HCT116 (cell line): Measurements from ENCODE around the gene COL23A1. TPM values are rescaled to one million over a fixed set of nuclear protein-coding genes. Genes with fewer than 3 reads are reported as not detected.

ENCODE experiments used
- ATAC-seq: fragments of 200-7000 bp; cut with Tn5 transposase; 2 replicates; pipeline ENCODE4 v1.9.1; 2020; ENCODE audit warnings: mild to moderate bottlenecking, moderate library complexity
- BruUV-seq: library from RNA; stranded (reverse); fragments of 400-500 nt; replicated peaks from 2 replicates; lab custom pipeline; 2021; lab: Mats Ljungman, UMichigan
- CTCF ChIA-PET: fragments of 300-600 bp; sonication (Branson Sonifier 250); formaldehyde crosslinking; loops from one replicate; lab custom pipeline; 2021; ENCODE audit warnings: antibody characterized with exemption; lab: Charles Lee
- POLR2A ChIA-PET: fragments of 300-600, 350-600 bp; sonication (Branson Sonifier 250); formaldehyde crosslinking; loops from one replicate; lab custom pipeline; 2021; ENCODE audit warnings: antibody characterized with exemption; lab: Charles Lee
- RAD21 ChIA-PET, 2 experiments: fragments of 300-600 bp; sonication (Branson Sonifier 250); formaldehyde crosslinking; loops; one replicate each; lab custom pipeline; 2023; ENCODE audit warnings: low total read pairs in 2 of 2; ENCODE audit not compliant: uncharacterized antibody in 2 of 2, unreplicated experiment in 2 of 2, low non-redundant PET in 1 of 2; lab: Charles Lee
- DNase-seq: peaks from one replicate; pipeline ENCODE4 v3.0.0-alpha.2; 2010; ENCODE audit warnings: low read depth, low spot score
- H2AFZ ChIP-seq: fragments of 200-600 bp; shearing (Covaris generic), sonication (generic); 2 replicates; pipeline ENCODE4 v1.6.1; 2017; ENCODE audit warnings: low read depth, mixed run types, mixed read lengths, antibody characterized with exemption, low read length; ENCODE audit not compliant: poor library complexity, severe bottlenecking
- H3K27ac ChIP-seq: 2 replicates; pipeline ENCODE4 v1.5.1; 2012; ENCODE audit warnings: low read depth, low read length
- H3K27me3 ChIP-seq: fragments of 200-600 bp; sonication (generic); 2 replicates; pipeline ENCODE4 v1.6.1; 2016; ENCODE audit warnings: mixed run types, low read length, mixed read lengths; ENCODE audit not compliant: insufficient read depth
- H3K36me3 ChIP-seq, 2 experiments: fragments of 200-500 bp in 1 of 2; fragments of 200-600 bp in 1 of 2; sonication (Bioruptor generic) in 1 of 2; sonication (generic) in 1 of 2; 2 replicates each; pipeline versions ENCODE4 v1.5.1 to v1.6.1; 2014 to 2016; ENCODE audit warnings: low read length in 2 of 2, inconsistent platforms in 1 of 2, mixed read lengths in 1 of 2, mixed run types in 1 of 2; ENCODE audit not compliant: insufficient read depth in 2 of 2, control insufficient read depth in 1 of 2
- H3K4me1 ChIP-seq, 2 experiments: fragments of 200-600 bp in 1 of 2; sonication (generic) in 1 of 2; 2 replicates each; pipeline versions ENCODE4 v1.5.1 to v1.6.1; 2012 to 2017; ENCODE audit warnings: low read length in 2 of 2, inconsistent platforms in 1 of 2, mild to moderate bottlenecking in 1 of 2, mixed read lengths in 1 of 2, mixed run types in 1 of 2, moderate library complexity in 1 of 2; ENCODE audit not compliant: insufficient read depth in 2 of 2, control insufficient read depth in 1 of 2
- H3K4me2 ChIP-seq: fragments of 200-600 bp; sonication (generic); 2 replicates; pipeline ENCODE4 v1.6.1; 2017; ENCODE audit warnings: mixed run types, low read length, mixed read lengths
- H3K4me3 ChIP-seq, 2 experiments: fragments of 200-600 bp in 1 of 2; sonication (generic) in 1 of 2; replicated peaks in 1 of 2; 2 replicates each; pipeline ENCODE4 v1.5.1; 2011 to 2016; ENCODE audit warnings: low read length in 2 of 2, control low read depth in 1 of 2, low read depth in 1 of 2, mild to moderate bottlenecking in 1 of 2, mixed read lengths in 1 of 2, mixed run types in 1 of 2
- H3K79me2 ChIP-seq: fragments of 200-600 bp; sonication (generic); 2 replicates; pipeline ENCODE4 v1.6.1; 2017; ENCODE audit warnings: mild to moderate bottlenecking, mixed run types, low read length, moderate library complexity, mixed read lengths; ENCODE audit not compliant: insufficient read depth
- H3K9ac ChIP-seq: fragments of 200-600 bp; sonication (generic); 2 replicates; pipeline ENCODE4 v1.6.1; 2016; ENCODE audit warnings: low read length, mixed read lengths
- H3K9me2 ChIP-seq: fragments of 200-600 bp; sonication (generic), shearing (Covaris generic); 2 replicates; pipeline ENCODE4 v1.6.1; 2017; ENCODE audit warnings: mixed run types, mild to moderate bottlenecking, moderate library complexity; ENCODE audit not compliant: insufficient read depth
- H3K9me3 ChIP-seq, 2 experiments: fragments of 200-500 bp in 1 of 2; fragments of 200-600 bp in 1 of 2; sonication (Bioruptor generic) in 1 of 2; sonication (generic) in 1 of 2; 2 replicates each; pipeline ENCODE4 v1.6.1; 2014 to 2017; ENCODE audit warnings: low read length in 2 of 2, mixed read lengths in 2 of 2, inconsistent platforms in 1 of 2, low read depth in 1 of 2, mild to moderate bottlenecking in 1 of 2, mixed run types in 1 of 2, moderate library complexity in 1 of 2; ENCODE audit not compliant: control insufficient read depth in 1 of 2, insufficient read depth in 1 of 2
- H4K20me1 ChIP-seq: fragments of 200-600 bp; sonication (generic), shearing (Covaris generic); 2 replicates; pipeline ENCODE4 v1.6.1; 2017; ENCODE audit warnings: mixed run types, mild to moderate bottlenecking, moderate library complexity; ENCODE audit not compliant: insufficient read depth
- CEBPB ChIP-seq: IDR thresholded peaks from 2 replicates; pipeline ENCODE4 v1.6.1; 2012; ENCODE audit warnings: low read depth
- EGR1 ChIP-seq: IDR thresholded peaks from 2 replicates; pipeline ENCODE4 v1.6.1; 2012; ENCODE audit warnings: low read depth
- ELF1 ChIP-seq: IDR thresholded peaks from 2 replicates; pipeline ENCODE4 v1.6.1; 2012; ENCODE audit warnings: low read depth, borderline replicate concordance
- EZH2phosphoT487 ChIP-seq: fragments of 200-600 bp; IDR thresholded peaks from 2 replicates; pipeline ENCODE4 v1.6.1; 2018; ENCODE audit warnings: antibody characterized with exemption, borderline replicate concordance
- FOSL1 ChIP-seq: IDR thresholded peaks from 2 replicates; pipeline ENCODE4 v1.6.1; 2012; ENCODE audit warnings: low read depth
- JUND ChIP-seq: IDR thresholded peaks from 2 replicates; pipeline ENCODE4 v1.6.1; 2012
- POLR2AphosphoS5 ChIP-seq: IDR thresholded peaks from 2 replicates; pipeline ENCODE4 v1.6.1; 2011; ENCODE audit warnings: mild to moderate bottlenecking, low read depth, low read length, moderate library complexity
- RAD21 ChIP-seq: IDR thresholded peaks from 2 replicates; pipeline ENCODE4 v1.6.1; 2012; ENCODE audit warnings: low read depth, mild to moderate bottlenecking
- SP1 ChIP-seq: IDR thresholded peaks from 2 replicates; pipeline ENCODE4 v1.6.1; 2012; ENCODE audit warnings: low read depth
- YY1 ChIP-seq: IDR thresholded peaks from 2 replicates; pipeline ENCODE4 v1.6.1; 2011; ENCODE audit warnings: low read length, low read depth, moderate library complexity, mild to moderate bottlenecking; ENCODE audit not compliant: insufficient replicate concordance; ENCODE audit errors: extremely low read depth
- ZFX ChIP-seq: fragments of 450-650 bp; IDR thresholded peaks from 2 replicates; pipeline ENCODE4 v1.6.1; 2017
- ZNF274 ChIP-seq: fragments of 200-500 bp; sonication (Bioruptor generic); IDR thresholded peaks from 2 replicates; pipeline ENCODE4 v1.6.1; 2014; ENCODE audit warnings: mild to moderate bottlenecking, low read depth, low read length, inconsistent platforms
- intact Hi-C: fragments of 100-400 bp; cut with micrococcal nuclease; formaldehyde crosslinking; loops from 2 replicates; pipeline ENCODE4 v1.10.0; 2022
- total RNA-seq: library from RNA; stranded (reverse); gene quantifications from one replicate; pipeline ENCODE4 v1.2.1, GENCODE V29; 2021; ENCODE audit not compliant: unreplicated experiment
- TF ChIP-seq, protein P1 (sequence below), 3 experiments: fragments of 200-600 bp in 1 of 3; sonication (generic) in 1 of 3; IDR thresholded peaks in 2 of 3; conservative IDR thresholded peaks in 1 of 3; 2 replicates each; pipeline ENCODE4 v1.5.1; 2012 to 2017; ENCODE audit warnings: low read depth in 2 of 3, low read length in 2 of 3, antibody characterized with exemption in 1 of 3, borderline replicate concordance in 1 of 3, control low read depth in 1 of 3, mild to moderate bottlenecking in 1 of 3, mixed read lengths in 1 of 3, mixed run types in 1 of 3, moderate library complexity in 1 of 3; ENCODE audit not compliant: insufficient read depth in 1 of 3
- TF ChIP-seq, protein P2 (sequence below): IDR thresholded peaks from 2 replicates; pipeline ENCODE4 v1.6.1; 2012
- TF ChIP-seq, protein P3 (sequence below): IDR thresholded peaks from 2 replicates; pipeline ENCODE4 v1.6.1; 2012
- TF ChIP-seq, protein P4 (sequence below): IDR thresholded peaks from 2 replicates; pipeline ENCODE4 v1.6.1; 2012; ENCODE audit warnings: low read depth

Gene COL23A1
- total RNA-seq, 1 experiment from 2014 or later = not detected

DNA sequence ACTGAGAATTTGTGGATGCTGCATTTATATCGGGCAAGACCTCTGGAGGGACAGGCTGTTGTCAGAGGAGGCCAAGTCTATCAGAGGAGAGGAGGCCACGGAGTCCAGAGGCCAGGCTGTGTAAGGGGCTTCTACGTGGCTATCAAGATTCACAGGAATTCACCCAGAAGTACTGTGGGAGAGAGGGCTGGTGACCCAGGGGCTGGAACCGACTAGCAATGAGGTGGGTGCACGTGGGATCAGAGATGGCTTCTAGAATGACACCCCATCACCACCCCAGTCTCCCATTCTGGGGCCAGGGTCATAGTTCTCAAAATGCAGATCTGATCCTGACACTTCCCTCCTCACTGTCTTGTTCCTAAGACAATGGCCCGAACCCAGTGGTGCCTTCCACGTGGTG, 296.4 kb downstream of the COL23A1 start:
- BruUV-seq = no TSS peak
- Histone ChIP-seq H3K4me3 (no peak overlapping the region), H3K4me2 (no peak overlapping the region), H3K9me2 (no peaks in the 10 kb centered on the region), H3K9me3 (no peaks in the 10 kb centered on the region), H3K27me3 (peaks cover 2% of the 10 kb centered on the region; the same call in 1 of the 2 replicates), H3K9ac (no peak overlapping the region), H3K4me1 (no peaks in the 10 kb centered on the region), H4K20me1 (no peaks in the 10 kb centered on the region), H3K79me2 (no peaks in the 10 kb centered on the region), H3K36me3 (no peaks in the 10 kb centered on the region), H2AFZ (no peak overlapping the region), H3K27ac (no peak overlapping the region)
- CTCF ChIA-PET = no interaction called here
- TF ChIP-seq CEBPB (no peak), EZH2phosphoT487 (no peak), JUND (no peak), POLR2AphosphoS5 (no peak), RAD21 (no peak), FOSL1 (no peak), ZNF274 (no peak), YY1 (no peak), ELF1 (no peak), ZFX (no peak), EGR1 (no peak), SP1 (no peak)
- TF ChIP-seq, protein P1, sequence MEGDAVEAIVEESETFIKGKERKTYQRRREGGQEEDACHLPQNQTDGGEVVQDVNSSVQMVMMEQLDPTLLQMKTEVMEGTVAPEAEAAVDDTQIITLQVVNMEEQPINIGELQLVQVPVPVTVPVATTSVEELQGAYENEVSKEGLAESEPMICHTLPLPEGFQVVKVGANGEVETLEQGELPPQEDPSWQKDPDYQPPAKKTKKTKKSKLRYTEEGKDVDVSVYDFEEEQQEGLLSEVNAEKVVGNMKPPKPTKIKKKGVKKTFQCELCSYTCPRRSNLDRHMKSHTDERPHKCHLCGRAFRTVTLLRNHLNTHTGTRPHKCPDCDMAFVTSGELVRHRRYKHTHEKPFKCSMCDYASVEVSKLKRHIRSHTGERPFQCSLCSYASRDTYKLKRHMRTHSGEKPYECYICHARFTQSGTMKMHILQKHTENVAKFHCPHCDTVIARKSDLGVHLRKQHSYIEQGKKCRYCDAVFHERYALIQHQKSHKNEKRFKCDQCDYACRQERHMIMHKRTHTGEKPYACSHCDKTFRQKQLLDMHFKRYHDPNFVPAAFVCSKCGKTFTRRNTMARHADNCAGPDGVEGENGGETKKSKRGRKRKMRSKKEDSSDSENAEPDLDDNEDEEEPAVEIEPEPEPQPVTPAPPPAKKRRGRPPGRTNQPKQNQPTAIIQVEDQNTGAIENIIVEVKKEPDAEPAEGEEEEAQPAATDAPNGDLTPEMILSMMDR (IDR thresholded peaks at IDR 0.05 in 2 of 3, conservative IDR thresholded peaks at IDR 0.05 in 1 of 3; ENCODE audit: borderline replicate concordance in 1 of 3, insufficient read depth in 1 of 3, low read depth in 2 of 3, low read length in 2 of 3) = no peak
- TF ChIP-seq, protein P2, sequence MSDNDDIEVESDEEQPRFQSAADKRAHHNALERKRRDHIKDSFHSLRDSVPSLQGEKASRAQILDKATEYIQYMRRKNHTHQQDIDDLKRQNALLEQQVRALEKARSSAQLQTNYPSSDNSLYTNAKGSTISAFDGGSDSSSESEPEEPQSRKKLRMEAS = no peak
- TF ChIP-seq, protein P3, sequence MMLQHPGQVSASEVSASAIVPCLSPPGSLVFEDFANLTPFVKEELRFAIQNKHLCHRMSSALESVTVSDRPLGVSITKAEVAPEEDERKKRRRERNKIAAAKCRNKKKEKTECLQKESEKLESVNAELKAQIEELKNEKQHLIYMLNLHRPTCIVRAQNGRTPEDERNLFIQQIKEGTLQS = no peak
- TF ChIP-seq, protein P4, sequence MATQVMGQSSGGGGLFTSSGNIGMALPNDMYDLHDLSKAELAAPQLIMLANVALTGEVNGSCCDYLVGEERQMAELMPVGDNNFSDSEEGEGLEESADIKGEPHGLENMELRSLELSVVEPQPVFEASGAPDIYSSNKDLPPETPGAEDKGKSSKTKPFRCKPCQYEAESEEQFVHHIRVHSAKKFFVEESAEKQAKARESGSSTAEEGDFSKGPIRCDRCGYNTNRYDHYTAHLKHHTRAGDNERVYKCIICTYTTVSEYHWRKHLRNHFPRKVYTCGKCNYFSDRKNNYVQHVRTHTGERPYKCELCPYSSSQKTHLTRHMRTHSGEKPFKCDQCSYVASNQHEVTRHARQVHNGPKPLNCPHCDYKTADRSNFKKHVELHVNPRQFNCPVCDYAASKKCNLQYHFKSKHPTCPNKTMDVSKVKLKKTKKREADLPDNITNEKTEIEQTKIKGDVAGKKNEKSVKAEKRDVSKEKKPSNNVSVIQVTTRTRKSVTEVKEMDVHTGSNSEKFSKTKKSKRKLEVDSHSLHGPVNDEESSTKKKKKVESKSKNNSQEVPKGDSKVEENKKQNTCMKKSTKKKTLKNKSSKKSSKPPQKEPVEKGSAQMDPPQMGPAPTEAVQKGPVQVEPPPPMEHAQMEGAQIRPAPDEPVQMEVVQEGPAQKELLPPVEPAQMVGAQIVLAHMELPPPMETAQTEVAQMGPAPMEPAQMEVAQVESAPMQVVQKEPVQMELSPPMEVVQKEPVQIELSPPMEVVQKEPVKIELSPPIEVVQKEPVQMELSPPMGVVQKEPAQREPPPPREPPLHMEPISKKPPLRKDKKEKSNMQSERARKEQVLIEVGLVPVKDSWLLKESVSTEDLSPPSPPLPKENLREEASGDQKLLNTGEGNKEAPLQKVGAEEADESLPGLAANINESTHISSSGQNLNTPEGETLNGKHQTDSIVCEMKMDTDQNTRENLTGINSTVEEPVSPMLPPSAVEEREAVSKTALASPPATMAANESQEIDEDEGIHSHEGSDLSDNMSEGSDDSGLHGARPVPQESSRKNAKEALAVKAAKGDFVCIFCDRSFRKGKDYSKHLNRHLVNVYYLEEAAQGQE = no peak
- DNase-seq (no peak), ATAC-seq (no peak)
- POLR2A ChIA-PET = no interaction called here
- intact Hi-C loops = no loop called here
- RAD21 ChIA-PET = no interaction called here
